Activated T-cell treated with anti-CD3 and anti-CD28 coated beads for 24 hours (primary cell): Measurements from ENCODE around the gene SFXN5.
"Not testable (repeated sequence)": the region's sequence is repeated elsewhere in the genome, so short reads cannot be mapped to it uniquely, and the experiment has no call there.

Experiments
- DNase-seq: peaks from one replicate; pipeline ENCODE4 v3.0.0-alpha.2; 2020; ENCODE audit warnings: low read depth

SFXN5 gene

GRCh38 chr2:73071360-73072128, at the start of gene SFXN5:
Gene SFXN5, minus strand, starts transcription at chr2:73071712. Its CDS starts 7 bp downstream, at chr2:73071705.
- DNase-seq = peak; percentile 91

GRCh38 chr2:73119611-73120239, 48.2 kb upstream of the SFXN5 start:
- not testable (repeated sequence) for DNase-seq

DNA sequence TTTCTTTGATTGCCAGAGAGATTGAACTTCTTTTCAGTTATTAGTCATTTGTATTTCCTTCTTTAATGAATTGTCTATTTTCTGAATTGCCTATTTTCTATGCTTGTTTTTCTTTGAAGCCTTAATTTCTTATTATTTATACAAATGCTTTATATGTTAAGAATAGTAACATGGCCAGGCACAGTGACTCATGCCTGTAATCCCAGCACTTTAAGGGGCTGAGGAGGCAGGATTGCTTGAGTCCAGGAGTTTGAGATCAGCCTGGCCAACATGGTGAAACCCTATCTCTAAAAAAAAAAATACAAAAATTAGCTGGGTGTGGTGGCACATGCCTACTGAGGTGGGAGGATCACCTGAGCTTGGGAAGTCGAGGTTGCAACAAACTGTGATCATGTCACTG, 45.9 kb upstream of the SFXN5 start:
- no peak for DNase-seq

DNA sequence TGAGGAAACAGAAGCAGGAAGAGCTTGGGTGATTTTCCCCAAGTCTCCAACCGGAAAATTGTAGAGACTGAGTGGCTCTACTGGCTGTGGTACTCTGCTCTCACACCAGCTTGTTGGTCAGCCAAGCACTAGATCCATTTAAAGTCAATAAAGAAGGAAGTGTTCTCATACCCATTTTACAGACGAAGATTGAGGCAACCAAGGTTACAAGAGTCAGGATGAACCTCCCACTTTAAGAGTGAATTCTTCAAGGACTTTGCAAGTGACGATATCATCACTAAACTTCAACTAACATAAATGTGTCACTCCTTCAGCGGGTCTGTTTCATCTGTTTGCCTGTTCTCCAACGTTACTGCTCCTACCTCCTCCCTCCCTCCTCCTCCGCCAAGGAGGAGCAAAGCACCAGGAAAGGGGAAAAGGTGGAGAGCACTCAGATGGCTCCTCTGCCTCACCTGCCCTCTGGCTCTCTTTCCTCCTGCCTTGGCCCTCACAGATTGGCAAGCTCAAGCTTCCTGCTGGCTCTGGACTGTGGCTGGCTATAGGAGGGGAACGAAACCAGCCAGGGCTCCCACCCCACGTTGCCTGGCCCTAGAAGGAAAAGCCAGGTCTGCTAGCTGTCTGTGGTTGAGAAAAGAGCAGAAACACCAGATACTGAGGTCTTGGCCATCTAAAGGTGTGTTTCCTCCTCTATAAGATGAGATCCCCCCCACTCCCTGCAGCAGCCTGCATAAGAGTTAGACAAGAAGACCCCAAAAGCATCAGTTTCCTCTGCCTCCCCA, 44.9 kb upstream of the SFXN5 start:
- DNase-seq = no peak

GRCh38 chr2:73114273-73114867, 42.9 kb upstream of the SFXN5 start:
- no peak for DNase-seq

- DNase-seq = peak; percentile 71
These were observed 41.7 kb upstream of the SFXN5 start, which contains the start of gene RAB11FIP5 for GRCh38 chr2:73112913-73113854. Gene RAB11FIP5, minus strand, starts transcription at chr2:73112948. Its CDS starts 171 bp downstream, at chr2:73112777.

GRCh38 chr2:73112026-73112912, 40.8 kb upstream of the SFXN5 start:
- DNase-seq = no peak

DNA sequence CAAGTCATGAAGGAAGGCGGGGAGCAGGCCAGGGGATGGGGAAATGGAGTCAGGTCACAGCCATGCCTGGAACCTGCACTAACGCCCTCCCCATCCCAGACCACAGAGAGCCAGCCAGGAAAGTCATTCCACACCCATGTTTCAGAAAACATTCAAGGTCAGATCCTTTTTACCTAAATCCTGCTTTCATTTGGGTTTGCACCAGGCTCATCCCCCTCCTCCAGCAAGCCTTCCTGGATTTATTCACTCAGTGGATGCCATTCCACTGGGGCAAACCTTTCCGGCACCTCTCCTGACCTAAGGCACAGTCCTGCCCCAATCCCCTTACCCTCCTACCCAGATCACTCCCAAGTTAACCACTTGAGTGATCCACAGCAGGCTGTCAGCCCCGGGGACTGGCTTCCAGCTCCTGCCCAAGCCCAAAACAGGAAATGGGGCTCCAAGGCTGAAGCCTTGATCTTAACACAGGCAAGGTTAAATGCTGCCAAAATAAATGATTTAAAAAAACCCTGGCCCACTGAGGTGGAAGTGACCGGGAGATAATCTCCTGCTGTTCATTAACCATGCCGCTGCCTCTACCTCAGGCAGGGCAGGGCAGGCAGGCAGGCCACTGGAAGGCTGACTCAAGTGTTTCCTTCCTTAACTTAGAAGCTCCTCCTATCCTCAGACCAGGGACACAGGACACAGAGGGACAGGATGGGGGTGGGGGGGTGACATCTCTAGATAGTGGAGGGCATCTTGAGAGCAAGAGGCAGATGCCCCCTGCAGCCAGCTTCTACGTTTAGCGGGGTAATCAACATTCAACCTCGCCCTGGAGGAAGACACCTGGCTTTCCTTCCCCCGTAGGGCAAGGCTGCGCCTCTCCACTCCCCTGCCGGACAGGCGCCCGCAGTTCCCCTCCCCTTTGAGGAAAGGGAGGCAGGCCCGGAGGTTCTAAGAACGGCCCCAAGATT, 39.8 kb upstream of the SFXN5 start:
- DNase-seq = no peak

DNA sequence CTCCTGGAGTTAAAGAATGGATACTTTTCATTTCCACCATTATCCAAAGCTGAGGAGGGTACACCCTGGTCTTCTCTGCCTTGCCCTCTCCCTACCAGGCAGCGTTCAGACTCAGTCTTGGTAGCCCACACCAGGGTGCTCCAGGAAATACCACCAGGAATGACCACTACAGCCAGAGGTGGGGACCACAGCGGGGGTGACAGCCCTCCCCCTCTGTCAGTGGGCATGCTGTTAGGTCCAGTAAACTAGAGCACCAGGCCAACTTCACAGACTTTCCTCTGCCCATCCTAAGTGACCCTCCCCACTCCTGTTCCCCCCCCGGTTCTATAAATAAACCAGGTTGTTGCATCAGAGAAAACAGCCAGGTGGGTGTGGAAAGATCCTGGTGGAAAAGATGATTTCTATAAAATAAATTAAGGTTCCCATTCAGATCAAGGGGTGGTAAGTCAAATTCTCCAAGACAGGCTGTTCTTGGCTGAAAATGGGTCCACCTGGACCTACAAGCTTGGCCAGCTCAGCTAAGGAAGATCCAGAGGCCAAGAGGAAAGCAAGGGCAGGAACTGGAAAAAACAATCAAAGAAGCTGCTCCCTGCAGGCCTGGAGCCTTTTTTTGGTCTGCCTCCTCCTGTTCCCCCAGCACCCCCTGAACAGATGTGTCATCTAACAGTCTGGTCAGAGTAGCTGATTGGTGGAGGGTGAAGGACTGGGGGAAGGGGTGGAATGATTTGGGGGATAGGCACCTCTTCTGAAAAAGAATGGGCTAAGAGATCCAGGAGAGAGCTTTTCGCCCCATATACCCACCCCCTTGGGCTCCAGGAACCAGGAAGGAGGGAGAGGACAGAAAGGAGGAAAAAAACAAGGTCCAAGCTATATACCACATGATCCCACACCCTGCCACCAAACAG, 38.9 kb upstream of the SFXN5 start:
- DNase-seq = no peak

- DNase-seq = no peak
These were observed 38.1 kb upstream of the SFXN5 start for GRCh38 chr2:73109431-73110167.

DNA sequence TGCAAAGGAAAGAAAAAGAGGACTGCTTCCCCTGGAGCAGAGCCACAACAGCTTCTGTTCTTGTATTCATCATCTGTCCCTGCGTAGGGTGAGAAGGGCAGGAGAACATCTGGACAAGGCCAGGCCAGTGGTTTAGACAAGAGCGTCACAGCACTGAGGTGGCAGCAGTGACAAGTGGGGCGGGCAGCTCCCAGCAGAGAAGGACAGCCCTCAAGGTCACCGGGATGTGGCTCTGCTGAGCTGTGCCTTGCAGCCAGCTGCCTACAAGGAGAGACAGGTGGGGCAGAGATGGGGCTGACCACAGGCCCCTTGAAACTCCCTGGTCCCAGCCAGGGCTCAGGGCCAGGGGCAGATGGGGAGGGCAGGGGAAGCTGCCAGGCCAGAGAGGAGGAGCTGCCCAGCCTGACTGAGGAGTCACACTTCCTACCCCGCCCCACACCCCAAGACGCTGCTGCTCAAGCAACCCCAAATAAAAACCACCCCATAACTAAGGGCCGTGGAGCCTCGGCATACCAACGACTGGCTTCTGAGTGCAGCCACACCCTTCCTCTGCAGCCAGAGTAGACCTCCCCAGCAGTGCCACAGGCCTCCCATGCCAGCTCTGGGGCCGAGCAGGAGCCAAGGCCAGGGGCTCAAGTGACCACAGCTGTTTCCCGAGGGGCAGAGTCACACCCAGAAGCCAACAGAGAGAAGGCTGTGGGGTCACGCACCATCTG, 35.9 kb upstream of the SFXN5 start:
- DNase-seq = no peak

GRCh38 chr2:73106791-73107190, 35.3 kb upstream of the SFXN5 start:
- DNase-seq = no peak

DNA sequence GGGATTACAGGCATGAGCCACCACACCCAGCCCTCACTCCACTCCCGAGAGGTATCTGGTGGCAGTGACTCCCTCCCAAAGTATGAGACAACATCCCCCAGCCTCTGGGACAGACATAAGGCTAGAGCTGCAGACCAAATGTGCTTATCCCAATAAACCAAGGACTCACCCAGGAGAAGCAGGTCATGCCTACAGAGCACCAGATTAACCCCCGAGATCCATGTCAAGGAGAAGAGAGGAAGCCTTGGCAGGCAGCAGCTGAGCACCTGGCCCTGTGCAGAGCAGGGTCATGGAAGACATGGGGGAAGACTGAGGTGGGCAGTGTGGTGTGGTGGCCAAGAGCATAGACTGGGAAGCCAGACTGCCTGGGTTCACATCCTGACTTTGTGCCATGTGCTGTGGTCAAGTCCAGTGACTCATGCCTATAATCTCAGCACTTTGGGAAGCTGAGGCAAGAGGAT, 34.0 kb upstream of the SFXN5 start:
- DNase-seq = no peak

GRCh38 chr2:73104933-73105332, 33.4 kb upstream of the SFXN5 start:
- no peak for DNase-seq

DNA sequence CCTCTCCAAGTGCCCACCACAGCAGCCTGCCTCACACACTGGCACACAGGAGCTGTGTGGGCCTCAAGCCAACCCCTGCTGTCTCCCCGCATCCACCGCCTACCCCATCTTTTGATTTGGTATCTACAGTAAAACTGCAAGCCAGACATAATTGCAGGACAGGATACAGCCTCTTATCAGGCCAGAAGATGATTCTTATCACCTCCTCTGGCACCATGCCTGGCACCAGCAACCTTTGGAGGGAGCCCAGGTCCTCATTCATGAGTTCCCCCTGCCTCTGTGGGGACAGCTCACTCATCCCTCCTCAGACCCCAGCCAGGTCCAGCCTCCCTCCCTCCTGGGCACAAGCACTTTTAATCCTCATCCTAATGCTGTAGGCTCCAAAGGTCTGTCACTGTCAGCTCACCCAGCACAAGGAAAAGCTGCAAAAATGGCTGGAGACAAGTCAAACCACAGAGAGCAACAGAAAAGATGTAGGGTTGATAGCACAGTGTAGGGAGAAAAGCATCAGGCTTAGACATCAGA, 31.6 kb upstream of the SFXN5 start:
- no peak for DNase-seq

- DNase-seq = no peak
These were observed 30.2 kb upstream of the SFXN5 start for GRCh38 chr2:73101626-73102256.
